ENCODE data around the gene EHD4. TPM values are rescaled to one million over a fixed set of nuclear protein-coding genes. Genes with fewer than 3 reads are reported as not detected.

EHD4 gene
- total RNA-seq, 1 donor from 2014 or later = 42.6 TPM

DNA sequence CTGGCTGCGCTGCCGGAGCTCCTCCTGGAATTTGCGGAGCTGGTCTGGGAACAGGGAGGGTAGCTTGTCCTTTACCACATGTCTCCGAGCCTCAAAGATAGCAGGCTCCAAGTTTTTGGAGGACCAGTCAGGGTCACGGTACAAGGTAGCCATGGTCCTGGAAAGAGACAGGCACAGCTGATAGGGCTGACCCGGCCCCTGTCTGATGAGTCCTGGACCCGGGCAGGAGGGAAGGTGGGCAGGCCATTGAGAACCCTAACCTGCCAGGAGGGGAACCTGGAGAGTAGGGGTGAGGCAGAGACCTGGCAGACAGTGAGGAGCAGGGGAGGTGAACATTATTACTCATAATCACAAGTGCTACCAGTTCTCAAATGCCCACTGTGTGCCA lies 20.4 kb upstream of the EHD4 start:
- Mint-ChIP-seq H3K27ac (no peak overlapping the region), H3K4me1 (no peaks in the 10 kb centered on the region), H3K36me3 (ENCODE audit: low read depth) (no peaks in the 10 kb centered on the region), H3K9me3 (no peaks in the 10 kb centered on the region), H3K27me3 (peaks cover 9% of the 10 kb centered on the region), H3K4me3 (no peak overlapping the region)
- CTCF ChIA-PET = interaction anchor here (1.0 to 1.8 kb wide), 3 partner anchors 59 to 67 kb away, joined by 3 to 7 read pairs (median 5); no protein-coding TSS in a partner anchor
- POLR2A ChIA-PET = no interaction called here
- ATAC-seq (ENCODE audit: low read depth) (no peak), DNase-seq (no peak)
- TF ChIP-seq, protein P1, sequence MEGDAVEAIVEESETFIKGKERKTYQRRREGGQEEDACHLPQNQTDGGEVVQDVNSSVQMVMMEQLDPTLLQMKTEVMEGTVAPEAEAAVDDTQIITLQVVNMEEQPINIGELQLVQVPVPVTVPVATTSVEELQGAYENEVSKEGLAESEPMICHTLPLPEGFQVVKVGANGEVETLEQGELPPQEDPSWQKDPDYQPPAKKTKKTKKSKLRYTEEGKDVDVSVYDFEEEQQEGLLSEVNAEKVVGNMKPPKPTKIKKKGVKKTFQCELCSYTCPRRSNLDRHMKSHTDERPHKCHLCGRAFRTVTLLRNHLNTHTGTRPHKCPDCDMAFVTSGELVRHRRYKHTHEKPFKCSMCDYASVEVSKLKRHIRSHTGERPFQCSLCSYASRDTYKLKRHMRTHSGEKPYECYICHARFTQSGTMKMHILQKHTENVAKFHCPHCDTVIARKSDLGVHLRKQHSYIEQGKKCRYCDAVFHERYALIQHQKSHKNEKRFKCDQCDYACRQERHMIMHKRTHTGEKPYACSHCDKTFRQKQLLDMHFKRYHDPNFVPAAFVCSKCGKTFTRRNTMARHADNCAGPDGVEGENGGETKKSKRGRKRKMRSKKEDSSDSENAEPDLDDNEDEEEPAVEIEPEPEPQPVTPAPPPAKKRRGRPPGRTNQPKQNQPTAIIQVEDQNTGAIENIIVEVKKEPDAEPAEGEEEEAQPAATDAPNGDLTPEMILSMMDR (IDR thresholded peaks at IDR 0.05) = no peak
- intact Hi-C loops (cut with micrococcal nuclease) = no loop called here

DNA sequence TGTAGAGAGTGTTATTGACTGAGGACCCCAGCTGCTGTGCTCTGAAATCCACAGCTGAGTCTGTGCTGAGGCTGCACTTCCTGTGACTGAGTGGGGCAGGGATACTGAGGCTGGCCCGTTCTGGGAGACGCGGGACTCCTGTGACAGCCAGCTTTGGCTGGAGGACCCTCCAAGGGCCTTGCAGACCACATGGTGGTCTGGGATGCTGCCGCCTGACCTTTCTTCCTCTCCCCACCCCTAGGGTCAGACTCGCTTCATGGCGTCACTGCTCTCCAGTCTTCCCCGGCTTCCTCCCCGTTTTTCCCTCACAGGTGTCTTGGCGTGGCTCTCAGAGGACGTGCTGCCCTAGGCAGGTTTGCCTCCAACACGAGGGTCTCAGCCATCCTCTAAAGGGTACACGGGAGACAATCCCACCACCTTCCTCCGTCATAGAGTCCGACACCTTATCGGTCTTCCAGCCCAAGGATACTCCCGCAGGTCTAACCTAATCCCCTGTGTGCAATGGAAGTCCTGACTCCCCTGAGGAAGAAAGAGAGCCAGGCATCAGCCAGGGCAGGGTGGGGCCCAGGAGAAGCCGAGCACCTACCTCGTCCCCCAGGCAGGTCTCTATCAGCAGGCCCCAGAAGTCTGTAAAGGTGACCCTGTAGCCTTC lies 19.9 kb upstream of the EHD4 start:
- Mint-ChIP-seq H3K4me3 (no peak overlapping the region), H3K4me1 (no peaks in the 10 kb centered on the region), H3K27ac (no peak overlapping the region), H3K9me3 (no peaks in the 10 kb centered on the region), H3K27me3 (peaks cover 5% of the 10 kb centered on the region), H3K36me3 (ENCODE audit: low read depth) (no peaks in the 10 kb centered on the region)
- ATAC-seq (ENCODE audit: low read depth) (no peak), DNase-seq (no peak)
- ChIA-PET POLR2A (no interaction called here), CTCF (interaction anchor here (1.0 to 4.5 kb wide), 3 partner anchors 64 to 68 kb away, joined by 3 to 46 read pairs (median 7); no protein-coding TSS in a partner anchor)
- TF ChIP-seq, protein P1 (IDR thresholded peaks at IDR 0.05) = no peak
- intact Hi-C loops (cut with micrococcal nuclease) = no loop called here

DNA sequence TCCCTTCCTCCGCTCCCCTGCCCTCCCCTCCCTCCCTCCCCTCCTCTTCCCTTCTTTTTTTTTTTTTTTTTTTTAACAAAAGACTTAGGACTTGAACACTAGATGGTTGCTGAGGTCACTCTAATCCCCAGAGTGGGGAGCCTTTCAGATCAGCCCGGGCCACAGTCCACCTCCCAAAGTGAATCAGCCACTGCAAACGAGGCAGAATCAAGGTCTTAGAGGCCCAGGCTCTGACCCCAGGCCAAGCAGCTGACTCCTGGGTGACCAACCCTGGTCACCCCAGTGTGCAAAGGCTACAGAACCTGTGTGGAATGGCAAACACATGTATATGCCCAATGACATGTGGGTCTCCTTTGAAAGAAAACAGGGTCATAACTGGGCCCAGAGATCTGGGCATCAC lies 18.3 kb upstream of the EHD4 start:
- Mint-ChIP-seq H3K36me3 (ENCODE audit: low read depth) (no peaks in the 10 kb centered on the region), H3K27ac (no peak overlapping the region), H3K4me3 (no peak overlapping the region), H3K9me3 (no peaks in the 10 kb centered on the region), H3K4me1 (no peaks in the 10 kb centered on the region), H3K27me3 (peaks cover 5% of the 10 kb centered on the region)
- DNase-seq (no peak), ATAC-seq (ENCODE audit: low read depth) (no peak)
- POLR2A ChIA-PET = interaction anchor here (0.7 kb wide), 2 partner anchors 30 to 91 kb away, joined by 4 to 8 read pairs; no protein-coding TSS in a partner anchor
- CTCF ChIA-PET = interaction anchor here (1.3 to 4.5 kb wide), 7 partner anchors 10 to 144 kb away, joined by 3 to 63 read pairs (median 7); no protein-coding TSS in a partner anchor
- intact Hi-C loops (cut with micrococcal nuclease) = no loop called here
- TF ChIP-seq, protein P1 (IDR thresholded peaks at IDR 0.05) = no peak

DNA sequence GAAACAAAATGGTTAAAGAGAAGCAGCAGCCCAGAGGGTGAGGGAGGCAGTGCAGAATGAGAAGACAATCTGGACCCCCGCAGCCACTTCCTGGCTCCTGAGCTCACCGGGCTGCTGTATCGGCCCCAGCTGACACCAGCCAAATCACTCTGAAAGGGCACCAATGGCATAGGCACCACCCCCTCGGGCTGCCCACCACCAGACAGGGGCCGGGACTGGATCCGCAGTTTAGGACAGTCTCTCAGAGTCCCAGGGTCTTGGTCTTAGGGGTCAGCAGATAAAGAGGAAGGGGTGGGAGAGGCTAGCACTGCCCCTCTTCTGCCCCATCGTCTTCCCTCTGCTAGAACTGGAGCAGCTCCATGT lies 17.9 kb upstream of the EHD4 start:
- intact Hi-C loops (cut with micrococcal nuclease) = no loop called here
- POLR2A ChIA-PET = interaction anchor here (0.7 kb wide), 2 partner anchors 29 to 91 kb away, joined by 4 to 8 read pairs; no protein-coding TSS in a partner anchor

More for the DNA sequence above, 17.9 kb upstream of the EHD4 start:
- Mint-ChIP-seq H3K9me3 (no peaks in the 10 kb centered on the region), H3K36me3 (ENCODE audit: low read depth) (no peaks in the 10 kb centered on the region), H3K4me1 (no peaks in the 10 kb centered on the region), H3K4me3 (no peak overlapping the region), H3K27me3 (peaks cover 5% of the 10 kb centered on the region), H3K27ac (no peak overlapping the region)
- ATAC-seq (ENCODE audit: low read depth) (no peak), DNase-seq (no peak)
- CTCF ChIA-PET = interaction anchor here (0.7 to 4.5 kb wide), 16 partner anchors 8 to 218 kb away, joined by 3 to 63 read pairs (median 4); no protein-coding TSS in a partner anchor
- TF ChIP-seq, protein P1 (IDR thresholded peaks at IDR 0.05) = no peak
